DND-41 (cell line): ENCODE measurements around the gene IRF4.

Source experiments
- ATAC-seq: fragments of 200-7000 bp; cut with Tn5 transposase; 3 replicates; pipeline ENCODE4 v1.9.1; 2021; ENCODE audit warnings: low read depth; ENCODE audit not compliant: insufficient read depth
- DNase-seq: peaks from one replicate; pipeline ENCODE4 v3.0.0-alpha.2; 2020
- H2AFZ ChIP-seq: 2 replicates; pipeline ENCODE4 v1.6.0; 2012; ENCODE audit warnings: low read depth, low read length
- H3K27ac ChIP-seq: 2 replicates; pipeline ENCODE4 v1.5.1; 2012; ENCODE audit warnings: low read length, inconsistent platforms
- H3K27me3 ChIP-seq: fragments of 200-600 bp; sonication (generic); 2 replicates; pipeline ENCODE4 v1.6.0; 2012; ENCODE audit warnings: low read length, mild to moderate bottlenecking, inconsistent platforms; ENCODE audit not compliant: insufficient read depth, poor library complexity
- H3K36me3 ChIP-seq: 2 replicates; pipeline ENCODE4 v1.5.1; 2012; ENCODE audit warnings: low read length, inconsistent platforms; ENCODE audit not compliant: insufficient read depth
- H3K4me1 ChIP-seq: 2 replicates; pipeline ENCODE4 v1.5.1; 2012; ENCODE audit warnings: mild to moderate bottlenecking, low read length; ENCODE audit not compliant: insufficient read depth
- H3K4me2 ChIP-seq: 2 replicates; pipeline ENCODE4 v1.6.0; 2012; ENCODE audit warnings: mild to moderate bottlenecking, moderate library complexity, low read length, inconsistent platforms; ENCODE audit not compliant: insufficient read depth
- H3K4me3 ChIP-seq, 2 experiments: fragments of 200-600 bp in 1 of 2; shearing (Covaris generic) in 1 of 2; 2 replicates each; pipeline ENCODE4 v1.5.1; 2012 to 2016; ENCODE audit warnings: inconsistent platforms in 2 of 2, low read length in 2 of 2, mild to moderate bottlenecking in 2 of 2, low read depth in 1 of 2, moderate library complexity in 1 of 2
- H3K79me2 ChIP-seq: 2 replicates; pipeline ENCODE4 v1.6.0; 2012; ENCODE audit warnings: low read length, inconsistent platforms; ENCODE audit not compliant: insufficient read depth
- H3K9ac ChIP-seq: 2 replicates; pipeline ENCODE4 v1.6.0; 2012; ENCODE audit warnings: low read depth, mild to moderate bottlenecking, inconsistent platforms, low read length, moderate library complexity
- H3K9me3 ChIP-seq: 2 replicates; pipeline ENCODE4 v1.5.1; 2012; ENCODE audit warnings: low read length, moderate library complexity, mild to moderate bottlenecking, inconsistent platforms; ENCODE audit not compliant: insufficient read depth, severe bottlenecking
- H4K20me1 ChIP-seq: 2 replicates; pipeline ENCODE4 v1.6.0; 2012; ENCODE audit warnings: low read length; ENCODE audit not compliant: insufficient read depth
- EZH2 ChIP-seq: IDR thresholded peaks from 3 replicates; pipeline ENCODE4 v1.6.1; 2012; ENCODE audit warnings: borderline replicate concordance, low read depth, mild to moderate bottlenecking, moderate library complexity, low read length, inconsistent platforms; ENCODE audit not compliant: severe bottlenecking
- TF ChIP-seq, protein P1 (sequence below): IDR thresholded peaks from 2 replicates; pipeline ENCODE4 v1.5.1; 2012; ENCODE audit warnings: borderline replicate concordance, low read length, moderate library complexity, mild to moderate bottlenecking; ENCODE audit not compliant: poor library complexity, severe bottlenecking; ENCODE audit errors: extremely low read depth

Gene IRF4

GRCh38 chr6:361411-362132 is 30.0 kb upstream of the IRF4 start:
- H3K9me3 ChIP-seq: peaks cover 4% of the 10 kb centered on the region
- H3K79me2 ChIP-seq: no peaks in the 10 kb centered on the region
- no peak overlapping the region for H3K9ac ChIP-seq
- DNase-seq: no peak
- no peaks in the 10 kb centered on the region for H3K27me3 ChIP-seq
- H2AFZ ChIP-seq: no peak overlapping the region
- no peaks in the 10 kb centered on the region for H3K36me3 ChIP-seq
- H3K4me1 ChIP-seq: no peaks in the 10 kb centered on the region
- peaks cover 7% of the 10 kb centered on the region; the same call in 1 of the 2 replicates for H4K20me1 ChIP-seq
- no peak overlapping the region for H3K4me3 ChIP-seq
- TF ChIP-seq EZH2: no peak
- TF ChIP-seq, protein P1, sequence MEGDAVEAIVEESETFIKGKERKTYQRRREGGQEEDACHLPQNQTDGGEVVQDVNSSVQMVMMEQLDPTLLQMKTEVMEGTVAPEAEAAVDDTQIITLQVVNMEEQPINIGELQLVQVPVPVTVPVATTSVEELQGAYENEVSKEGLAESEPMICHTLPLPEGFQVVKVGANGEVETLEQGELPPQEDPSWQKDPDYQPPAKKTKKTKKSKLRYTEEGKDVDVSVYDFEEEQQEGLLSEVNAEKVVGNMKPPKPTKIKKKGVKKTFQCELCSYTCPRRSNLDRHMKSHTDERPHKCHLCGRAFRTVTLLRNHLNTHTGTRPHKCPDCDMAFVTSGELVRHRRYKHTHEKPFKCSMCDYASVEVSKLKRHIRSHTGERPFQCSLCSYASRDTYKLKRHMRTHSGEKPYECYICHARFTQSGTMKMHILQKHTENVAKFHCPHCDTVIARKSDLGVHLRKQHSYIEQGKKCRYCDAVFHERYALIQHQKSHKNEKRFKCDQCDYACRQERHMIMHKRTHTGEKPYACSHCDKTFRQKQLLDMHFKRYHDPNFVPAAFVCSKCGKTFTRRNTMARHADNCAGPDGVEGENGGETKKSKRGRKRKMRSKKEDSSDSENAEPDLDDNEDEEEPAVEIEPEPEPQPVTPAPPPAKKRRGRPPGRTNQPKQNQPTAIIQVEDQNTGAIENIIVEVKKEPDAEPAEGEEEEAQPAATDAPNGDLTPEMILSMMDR: no peak
- no peak overlapping the region for H3K27ac ChIP-seq
- H3K4me2 ChIP-seq: no peak overlapping the region
- ATAC-seq: no peak

GRCh38 chr6:362231-362923 is 29.2 kb upstream of the IRF4 start:
- no peak overlapping the region for H3K9ac ChIP-seq
- peaks cover 4% of the 10 kb centered on the region for H3K9me3 ChIP-seq
- no peaks in the 10 kb centered on the region for H3K4me1 ChIP-seq
- no peaks in the 10 kb centered on the region for H3K27me3 ChIP-seq
- no peak overlapping the region for H3K27ac ChIP-seq
- no peaks in the 10 kb centered on the region for H3K36me3 ChIP-seq
- H3K79me2 ChIP-seq: no peaks in the 10 kb centered on the region
- DNase-seq: no peak
- H3K4me3 ChIP-seq: no peak overlapping the region
- no peak overlapping the region for H2AFZ ChIP-seq
- no peak for ATAC-seq
- H4K20me1 ChIP-seq: peaks cover 7% of the 10 kb centered on the region; the same call in 1 of the 2 replicates
- TF ChIP-seq, protein P1: no peak
- no peak for TF ChIP-seq EZH2
- H3K4me2 ChIP-seq: no peak overlapping the region

DNA sequence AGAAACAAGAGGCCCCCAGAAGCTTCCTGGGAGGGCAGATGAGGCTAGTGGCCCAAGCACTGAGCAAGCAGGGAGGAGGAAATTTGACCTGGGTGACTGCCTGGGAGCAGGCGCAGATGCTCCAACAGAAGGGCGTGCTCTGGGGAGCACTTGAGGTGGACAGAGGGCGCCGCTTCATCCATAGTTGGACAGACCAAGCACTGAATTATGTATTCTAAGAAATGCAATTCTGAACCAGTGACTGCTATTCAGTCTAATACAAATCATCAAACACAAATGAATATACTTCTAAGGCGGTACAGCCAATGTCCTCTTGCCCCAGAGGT is 28.7 kb upstream of the IRF4 start:
- Histone ChIP-seq H2AFZ (no peak overlapping the region), H3K27me3 (no peaks in the 10 kb centered on the region), H3K4me2 (no peak overlapping the region), H4K20me1 (peaks cover 5% of the 10 kb centered on the region; the same call in 1 of the 2 replicates), H3K79me2 (no peaks in the 10 kb centered on the region), H3K27ac (no peak overlapping the region), H3K4me1 (no peaks in the 10 kb centered on the region), H3K9ac (no peak overlapping the region), H3K9me3 (peaks cover 4% of the 10 kb centered on the region), H3K36me3 (no peaks in the 10 kb centered on the region), H3K4me3 (no peak overlapping the region)
- no peak for DNase-seq
- no peak for ATAC-seq
- TF ChIP-seq, protein P1: no peak
- no peak for TF ChIP-seq EZH2
